Measurements from ENCODE around the gene ATP5MC3.

DNA sequence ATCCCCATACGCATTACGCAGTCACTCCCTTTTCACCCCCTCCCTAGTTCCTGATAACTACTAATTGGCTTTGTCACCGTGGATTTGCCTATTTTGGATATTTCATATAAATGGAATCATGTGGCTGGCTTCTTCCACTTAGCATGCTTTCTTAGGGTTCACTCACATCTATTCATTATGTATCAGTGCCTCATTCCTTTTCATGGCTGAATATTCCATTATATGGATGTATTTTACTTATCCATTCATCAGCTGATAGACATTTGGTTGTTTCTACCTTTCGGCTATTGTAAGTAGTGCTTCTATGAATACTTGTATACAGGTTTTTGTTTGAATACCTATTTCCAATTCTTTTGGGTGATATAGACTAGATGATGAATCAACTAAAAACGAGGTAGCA, 4.9 kb downstream of the ATP5MC3 start:
- TF ChIP-seq FOS (IDR thresholded peaks at IDR 0.05; ENCODE audit: borderline replicate concordance, insufficient read depth, low read length): no peak
- no peak for TF ChIP-seq CTCF (IDR thresholded peaks at IDR 0.05; ENCODE audit: extremely low read depth in 1 of 2, insufficient read depth in 1 of 2, low read depth in 1 of 2, low read length in 2 of 2)

All from endothelial cell of umbilical vein (primary cell).